CD4-positive, alpha-beta T cell (primary cell): ENCODE measurements around the gene SUMF2. TPM values are rescaled to one million over a fixed set of nuclear protein-coding genes. Genes with fewer than 3 reads are reported as not detected.

Source experiments
- ATAC-seq: fragments of 200-7000 bp; cut with Tn5 transposase; one replicate; pipeline ENCODE4 v1.10.0; 2022; ENCODE audit warnings: mild to moderate bottlenecking; ENCODE audit not compliant: poor library complexity
- CTCF ChIA-PET: fragments of 350-600 bp; sonication (Branson Sonifier 250); formaldehyde crosslinking; loops from one replicate; lab custom pipeline; 2021; ENCODE audit warnings: antibody characterized with exemption, inconsistent platforms; lab: Charles Lee
- POLR2A ChIA-PET: fragments of 350-600 bp; sonication (Branson Sonifier 250); formaldehyde crosslinking; loops from one replicate; lab custom pipeline; 2021; ENCODE audit warnings: antibody characterized with exemption, inconsistent platforms; lab: Charles Lee
- DNase-seq, 14 experiments: peaks; one replicate each; pipeline ENCODE4 v3.0.0-alpha.2; 2013 to 2020; ENCODE audit warnings: mixed read lengths in 2 of 14
- H3K27ac ChIP-seq, 2 donors: one replicate each; pipeline versions ENCODE4 v1.5.1 to v1.7.0; 2013; ENCODE audit warnings: low read length in 2 of 2, low read depth in 1 of 2, mild to moderate bottlenecking in 1 of 2
- H3K27me3 ChIP-seq, 2 experiments: 1 replicate in 1 of 2; 2 replicates in 1 of 2; pipeline versions ENCODE4 v1.6.1 to v1.7.0; 2013; ENCODE audit warnings: low read length in 2 of 2, control low read depth in 1 of 2, mild to moderate bottlenecking in 1 of 2, moderate library complexity in 1 of 2; ENCODE audit not compliant: insufficient read depth in 2 of 2, control insufficient read depth in 1 of 2
- H3K36me3 ChIP-seq: one replicate; pipeline ENCODE4 v1.6.1; 2013; ENCODE audit warnings: low read length, control low read depth; ENCODE audit not compliant: insufficient read depth
- H3K4me1 ChIP-seq: one replicate; pipeline ENCODE4 v1.6.1; 2013; ENCODE audit warnings: low read length, control low read depth; ENCODE audit not compliant: insufficient read depth
- H3K4me3 ChIP-seq: one replicate; pipeline ENCODE4 v1.5.1; 2013; ENCODE audit warnings: mild to moderate bottlenecking, low read length, moderate library complexity
- H3K9me3 ChIP-seq, 2 experiments: 1 replicate in 1 of 2; 2 replicates in 1 of 2; pipeline versions ENCODE4 v1.6.1 to v1.7.0; 2013; ENCODE audit warnings: low read length in 2 of 2, mild to moderate bottlenecking in 2 of 2, control low read depth in 1 of 2, moderate library complexity in 1 of 2; ENCODE audit not compliant: control insufficient read depth in 1 of 2, insufficient read depth in 1 of 2
- H3K27ac Mint-ChIP-seq: one replicate; pipeline ENCODE4 v1.8.0; 2020; ENCODE audit warnings: mixed read lengths
- H3K27me3 Mint-ChIP-seq: one replicate; pipeline ENCODE4 v1.8.0; 2021; ENCODE audit warnings: mixed read lengths
- H3K36me3 Mint-ChIP-seq: one replicate; pipeline ENCODE4 v1.8.0; 2021; ENCODE audit warnings: low read depth, mixed read lengths
- H3K4me1 Mint-ChIP-seq: one replicate; pipeline ENCODE4 v1.8.0; 2021; ENCODE audit warnings: low read depth, mixed read lengths
- H3K4me3 Mint-ChIP-seq: one replicate; pipeline ENCODE4 v1.8.0; 2020; ENCODE audit warnings: mild to moderate bottlenecking, mixed read lengths
- H3K9me3 Mint-ChIP-seq: one replicate; pipeline ENCODE4 v1.8.0; 2020; ENCODE audit warnings: mixed read lengths
- CTCF ChIP-seq: fragments of 200-600 bp; IDR thresholded peaks from one replicate; pipeline ENCODE4 v1.8.0; 2022; ENCODE audit warnings: antibody characterized with exemption, mild to moderate bottlenecking
- intact Hi-C, 2 experiments: fragments of 100-400 bp; cut with DNase I in 1 of 2; cut with micrococcal nuclease in 1 of 2; formaldehyde crosslinking; loops; one replicate each; pipeline versions ENCODE4 v1.15.1 to v1.9.0; 2023 to 2025; cut with DNase I, micrococcal nuclease
- total RNA-seq, 174 experiments: library from RNA in 2 of 174; stranded (reverse) in 2 of 174; gene quantifications; one replicate each; pipeline ENCODE4 v1.2.3 and lab custom pipeline; 2021 to 2026

SUMF2 gene
- total RNA-seq, 2 experiments from 2014 or later = 95.8 to 102 TPM

DNA sequence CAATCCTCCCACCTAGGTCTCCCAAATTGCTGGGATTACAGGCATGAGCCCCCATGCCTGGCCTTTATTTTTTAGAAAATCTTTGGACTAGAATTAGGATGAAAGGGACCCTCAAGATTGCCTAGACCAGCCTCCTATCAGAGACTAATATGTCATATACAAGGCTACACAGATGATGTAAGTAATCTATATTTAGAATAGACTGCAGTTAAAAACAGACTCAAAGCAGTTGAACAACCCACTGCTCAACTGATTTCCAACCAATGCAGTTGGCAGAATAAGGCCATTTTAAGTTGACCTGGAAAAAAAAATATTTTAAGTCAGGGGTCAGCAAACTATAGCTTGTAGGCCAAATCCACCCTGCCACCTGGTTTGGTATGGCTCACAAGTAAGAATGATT, 40.6 kb upstream of the SUMF2 start:
- no peaks in the 10 kb centered on the region for H3K4me1 Mint-ChIP-seq
- ATAC-seq = no peak
- DNase-seq = no peak
- no peak overlapping the region for H3K27ac ChIP-seq
- no peaks in the 10 kb centered on the region for H3K9me3 Mint-ChIP-seq
- intact Hi-C loops = no loop called here
- no peak for TF ChIP-seq CTCF
- H3K27ac Mint-ChIP-seq = no peak overlapping the region
- H3K4me1 ChIP-seq = no peaks in the 10 kb centered on the region
- no peaks in the 10 kb centered on the region for H3K9me3 ChIP-seq
- ChIA-PET CTCF (no interaction called here), POLR2A (no interaction called here)
- no peak overlapping the region for H3K4me3 Mint-ChIP-seq
- H3K27me3 Mint-ChIP-seq = no peaks in the 10 kb centered on the region
- no peaks in the 10 kb centered on the region for H3K27me3 ChIP-seq
- no peak overlapping the region for H3K4me3 ChIP-seq
- H3K36me3 Mint-ChIP-seq = peaks cover 14% of the 10 kb centered on the region
- no peaks in the 10 kb centered on the region for H3K36me3 ChIP-seq

GRCh38 chr7:56026538-56026937, 37.5 kb upstream of the SUMF2 start:
- H3K27ac Mint-ChIP-seq = no peak overlapping the region
- no peaks in the 10 kb centered on the region for H3K9me3 ChIP-seq
- no peaks in the 10 kb centered on the region for H3K4me1 Mint-ChIP-seq
- no peak for DNase-seq
- no peak for ATAC-seq
- intact Hi-C loops = no loop called here
- no peak overlapping the region for H3K27ac ChIP-seq
- no peak for TF ChIP-seq CTCF
- POLR2A ChIA-PET = no interaction called here
- H3K4me3 Mint-ChIP-seq = no peak overlapping the region
- H3K36me3 Mint-ChIP-seq = no peaks in the 10 kb centered on the region
- H3K4me1 ChIP-seq = no peaks in the 10 kb centered on the region
- no peaks in the 10 kb centered on the region for H3K27me3 Mint-ChIP-seq
- H3K4me3 ChIP-seq = no peak overlapping the region
- H3K9me3 Mint-ChIP-seq = no peaks in the 10 kb centered on the region
- H3K27me3 ChIP-seq = no peaks in the 10 kb centered on the region
- CTCF ChIA-PET = no interaction called here
- no peaks in the 10 kb centered on the region for H3K36me3 ChIP-seq

GRCh38 chr7:56028942-56029630, 35.0 kb upstream of the SUMF2 start:
- no peaks in the 10 kb centered on the region for H3K36me3 Mint-ChIP-seq
- no peak overlapping the region for H3K4me3 Mint-ChIP-seq
- DNase-seq (no peak), ATAC-seq (no peak)
- no peak for TF ChIP-seq CTCF
- ChIA-PET POLR2A (no interaction called here), CTCF (no interaction called here)
- H3K27me3 ChIP-seq = no peaks in the 10 kb centered on the region
- peaks cover 6% of the 10 kb centered on the region for H3K4me1 Mint-ChIP-seq
- H3K27me3 Mint-ChIP-seq = no peaks in the 10 kb centered on the region
- peaks cover 3% of the 10 kb centered on the region for H3K4me1 ChIP-seq
- H3K36me3 ChIP-seq = no peaks in the 10 kb centered on the region
- no peaks in the 10 kb centered on the region for H3K9me3 Mint-ChIP-seq
- no peak overlapping the region for H3K27ac Mint-ChIP-seq
- intact Hi-C loops = no loop called here
- no peak overlapping the region for H3K4me3 ChIP-seq
- H3K9me3 ChIP-seq = no peaks in the 10 kb centered on the region
- H3K27ac ChIP-seq = no peak overlapping the region
